Endothelial cell of umbilical vein (primary cell): Measurements from ENCODE around the gene DRC7. TPM values are rescaled to one million over a fixed set of nuclear protein-coding genes. Genes with fewer than 3 reads are reported as not detected.

Source experiments
- BruUV-seq: library from RNA; stranded (reverse); fragments of 400-500 nt; replicated peaks from 2 replicates; lab custom pipeline; 2021; lab: Mats Ljungman, UMichigan
- CTCF ChIA-PET: fragments of 300-600, 350-600 bp; sonication (Branson Sonifier 250); formaldehyde crosslinking; loops from one replicate; lab custom pipeline; 2021; ENCODE audit warnings: antibody characterized with exemption, inconsistent platforms; lab: Charles Lee
- POLR2A ChIA-PET: fragments of 300-600, 350-600 bp; sonication (Branson Sonifier 250); formaldehyde crosslinking; loops from one replicate; lab custom pipeline; 2021; ENCODE audit warnings: antibody characterized with exemption, inconsistent platforms; lab: Charles Lee
- DNase-seq: peaks from one replicate; pipeline ENCODE4 v3.0.0-alpha.2; 2011; ENCODE audit warnings: low read depth, low spot score
- FAIRE-seq: peaks from 2 replicates; lab custom pipeline; 2011; peaks lifted over from hg19 to GRCh38; lab: Jason Lieb, UNC
- H2AFZ ChIP-seq: 2 replicates; pipeline ENCODE4 v1.6.0; 2012; ENCODE audit warnings: low read depth, low read length, control low read depth, inconsistent platforms
- H3K27ac ChIP-seq: 2 replicates; pipeline ENCODE4 v1.5.1; 2011; ENCODE audit warnings: low read depth, mild to moderate bottlenecking, control low read depth, low read length, moderate library complexity; ENCODE audit not compliant: insufficient read depth
- H3K27me3 ChIP-seq, 2 experiments: 2 replicates each; pipeline versions ENCODE4 v1.6.0 to v1.6.1; 2011; ENCODE audit warnings: low read length in 2 of 2, mixed read lengths in 1 of 2; ENCODE audit not compliant: control insufficient read depth in 2 of 2, insufficient read depth in 2 of 2
- H3K36me3 ChIP-seq, 2 experiments: 2 replicates in 1 of 2; 3 replicates in 1 of 2; pipeline ENCODE4 v1.5.1; 2011; ENCODE audit warnings: low read length in 2 of 2, mild to moderate bottlenecking in 1 of 2, moderate library complexity in 1 of 2; ENCODE audit not compliant: control insufficient read depth in 2 of 2, insufficient read depth in 2 of 2; ENCODE audit errors: extremely low read depth in 1 of 2
- H3K4me1 ChIP-seq: 3 replicates; pipeline ENCODE4 v1.5.1; 2011; ENCODE audit warnings: mild to moderate bottlenecking, low read length; ENCODE audit not compliant: control insufficient read depth, insufficient read depth; ENCODE audit errors: extremely low read depth
- H3K4me2 ChIP-seq: 2 replicates; pipeline ENCODE4 v1.6.1; 2011; ENCODE audit warnings: low read length, control low read depth, mixed read lengths; ENCODE audit not compliant: insufficient read depth
- H3K4me3 ChIP-seq, 3 experiments: fragments of 200-600 bp in 1 of 3; sonication (generic), shearing (Covaris generic) in 1 of 3; replicated peaks in 1 of 3; 2 replicates each; pipeline ENCODE4 v1.5.1; 2011 to 2016; ENCODE audit warnings: control low read depth in 3 of 3, low read length in 3 of 3, mild to moderate bottlenecking in 2 of 3, inconsistent platforms in 1 of 3, low read depth in 1 of 3, moderate library complexity in 1 of 3; ENCODE audit not compliant: insufficient read depth in 1 of 3
- H3K79me2 ChIP-seq: 2 replicates; pipeline ENCODE4 v1.6.0; 2012; ENCODE audit warnings: low read length, inconsistent platforms; ENCODE audit not compliant: control insufficient read depth, insufficient read depth
- H3K9ac ChIP-seq: replicated peaks from 2 replicates; pipeline ENCODE3; 2011; ENCODE audit warnings: low read length, control low read depth; ENCODE audit not compliant: insufficient read depth; ENCODE audit errors: extremely low read depth
- H3K9me1 ChIP-seq: replicated peaks from 3 replicates; pipeline ENCODE4 v1.6.0; 2011; ENCODE audit warnings: mild to moderate bottlenecking, low read length; ENCODE audit not compliant: control insufficient read depth, insufficient read depth; ENCODE audit errors: extremely low read depth
- H3K9me3 ChIP-seq: replicated peaks from 2 replicates; pipeline ENCODE4 v1.5.1; 2012; ENCODE audit warnings: low read length, inconsistent platforms; ENCODE audit not compliant: control insufficient read depth, insufficient read depth
- H4K20me1 ChIP-seq: replicated peaks from 2 replicates; pipeline ENCODE3; 2011; ENCODE audit warnings: mild to moderate bottlenecking, low read length; ENCODE audit not compliant: control insufficient read depth, insufficient read depth; ENCODE audit errors: extremely low read depth
- EZH2 ChIP-seq: IDR thresholded peaks from 2 replicates; pipeline ENCODE4 v1.6.1; 2012; ENCODE audit warnings: borderline replicate concordance, low read depth, mild to moderate bottlenecking, moderate library complexity, low read length, inconsistent platforms; ENCODE audit not compliant: severe bottlenecking
- FOS ChIP-seq: IDR thresholded peaks from 2 replicates; pipeline ENCODE4 v1.6.1; 2011; ENCODE audit warnings: mild to moderate bottlenecking, low read length, moderate library complexity, borderline replicate concordance; ENCODE audit not compliant: insufficient read depth
- GATA2 ChIP-seq: IDR thresholded peaks from 2 replicates; pipeline ENCODE4 v1.7.0; 2011; ENCODE audit warnings: low read depth, mild to moderate bottlenecking, moderate library complexity, mixed read lengths, low read length; ENCODE audit not compliant: insufficient read length, insufficient read depth
- JUN ChIP-seq: IDR thresholded peaks from 2 replicates; pipeline ENCODE4 v1.6.1; 2011; ENCODE audit warnings: borderline replicate concordance, low read depth; ENCODE audit not compliant: insufficient read length, insufficient read depth
- MAX ChIP-seq: IDR thresholded peaks from 2 replicates; pipeline ENCODE4 v1.6.1; 2011; ENCODE audit not compliant: insufficient read depth, insufficient read length
- MYC ChIP-seq: IDR thresholded peaks from one replicate; pipeline ENCODE4 v1.6.1; 2011; ENCODE audit warnings: mild to moderate bottlenecking, low read depth, low read length
- POLR2A ChIP-seq: IDR thresholded peaks from 2 replicates; pipeline ENCODE4 v1.6.1; 2012; ENCODE audit warnings: low read depth, mild to moderate bottlenecking, control low read depth, low read length
- POLR2AphosphoS5 ChIP-seq: IDR thresholded peaks from 2 replicates; pipeline ENCODE4 v1.6.1; 2012; ENCODE audit warnings: low read depth, mild to moderate bottlenecking, control low read depth, low read length, moderate library complexity; ENCODE audit not compliant: insufficient read depth
- dilution Hi-C: fragments of 300-500 bp; cut with MboI; formaldehyde crosslinking; loops from one replicate; pipeline ENCODE4 v1.15.0; 2019; ENCODE audit warnings: low sequenced_read_pairs; ENCODE audit not compliant: extremely low pct_ligation_motif_present
- intact Hi-C: fragments of 100-400 bp; cut with micrococcal nuclease; formaldehyde crosslinking; loops from one replicate; pipeline ENCODE4 v1.10.0; 2022
- polyA plus RNA-seq, 4 experiments: library from polyadenylated mRNA; depleted of rRNA in 3 of 4; stranded (reverse) in 3 of 4; unstranded in 1 of 4; fragments of >200 nt; gene quantifications; 2 replicates each; pipeline versions ENCODE4 v1.2.1 to v1.2.3, GENCODE V29; 2011 to 2012; ENCODE audit warnings: missing spikeins in 1 of 4
- total RNA-seq: library from RNA; stranded (reverse); gene quantifications from 2 replicates; pipeline ENCODE4 v1.2.3, GENCODE V29; 2021
- TF ChIP-seq, protein P1 (sequence below), 2 donors: IDR thresholded peaks; 1 replicate in 1 of 2; 2 replicates in 1 of 2; pipeline ENCODE4 v1.5.1; 2011; ENCODE audit warnings: low read length in 2 of 2, mild to moderate bottlenecking in 2 of 2, moderate library complexity in 2 of 2, control low read depth in 1 of 2, inconsistent platforms in 1 of 2, low read depth in 1 of 2; ENCODE audit not compliant: insufficient read depth in 1 of 2; ENCODE audit errors: extremely low read depth in 1 of 2

DRC7 gene
- total and polyA plus RNA-seq, 2 donors (not counting 3 experiments of a cell fraction or from before 2014, with no cell fraction given) = 0.13 to 0.77 TPM

DNA sequence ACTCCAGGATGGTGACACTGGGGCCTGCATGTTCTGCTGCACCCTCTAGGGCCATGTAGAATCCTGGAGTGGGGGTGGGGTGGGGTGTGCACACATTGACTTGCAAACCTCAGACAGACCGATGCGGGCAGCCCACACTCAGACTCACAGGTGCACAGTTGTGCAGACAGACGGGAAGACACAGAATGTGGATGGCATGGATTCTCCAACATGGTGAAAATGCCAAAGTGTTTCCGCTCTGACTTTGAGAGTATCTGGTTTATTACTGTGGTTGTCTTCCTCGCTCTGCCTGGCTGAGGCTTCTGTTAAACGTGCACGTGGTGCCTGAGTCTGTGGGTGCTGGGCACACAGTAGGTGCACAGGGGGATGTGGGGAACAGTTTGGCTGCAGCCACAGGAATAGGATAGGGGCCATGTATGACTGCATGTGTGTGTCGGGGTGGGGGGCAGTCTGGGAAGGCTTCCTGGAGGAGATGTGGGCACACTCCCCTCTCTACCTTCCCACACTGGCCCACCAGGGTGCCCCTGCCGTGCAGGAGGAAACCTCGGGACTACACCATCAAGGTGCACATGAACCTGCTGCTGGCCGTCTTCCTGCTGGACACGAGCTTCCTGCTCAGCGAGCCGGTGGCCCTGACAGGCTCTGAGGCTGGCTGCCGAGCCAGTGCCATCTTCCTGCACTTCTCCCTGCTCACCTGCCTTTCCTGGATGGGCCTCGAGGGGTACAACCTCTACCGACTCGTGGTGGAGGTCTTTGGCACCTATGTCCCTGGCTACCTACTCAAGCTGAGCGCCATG is 35.5 kb upstream of the DRC7 start:
- DNase-seq (no peak), FAIRE-seq (no peak)
- Histone ChIP-seq H3K27ac (no peak overlapping the region), H3K9me3 (no peaks in the 10 kb centered on the region), H3K79me2 (no peaks in the 10 kb centered on the region), H3K36me3 (peaks cover 2 to 3% of the 10 kb centered on the region in 2 experiments), H2AFZ (no peak overlapping the region), H4K20me1 (no peaks in the 10 kb centered on the region), H3K4me2 (no peak overlapping the region), H3K4me3 (no peak overlapping the region), H3K4me1 (peaks cover 13% of the 10 kb centered on the region), H3K9me1 (no peaks in the 10 kb centered on the region), H3K27me3 (no peaks in the 10 kb centered on the region), H3K9ac (no peak overlapping the region)
- dilution Hi-C loops (no loop called here), intact Hi-C loops (no loop called here)
- POLR2A ChIA-PET = no interaction called here
- TF ChIP-seq POLR2AphosphoS5 (no peak), FOS (no peak), MYC (no peak), GATA2 (no peak), EZH2 (no peak), MAX (no peak), JUN (no peak), POLR2A (no peak)
- TF ChIP-seq, protein P1, sequence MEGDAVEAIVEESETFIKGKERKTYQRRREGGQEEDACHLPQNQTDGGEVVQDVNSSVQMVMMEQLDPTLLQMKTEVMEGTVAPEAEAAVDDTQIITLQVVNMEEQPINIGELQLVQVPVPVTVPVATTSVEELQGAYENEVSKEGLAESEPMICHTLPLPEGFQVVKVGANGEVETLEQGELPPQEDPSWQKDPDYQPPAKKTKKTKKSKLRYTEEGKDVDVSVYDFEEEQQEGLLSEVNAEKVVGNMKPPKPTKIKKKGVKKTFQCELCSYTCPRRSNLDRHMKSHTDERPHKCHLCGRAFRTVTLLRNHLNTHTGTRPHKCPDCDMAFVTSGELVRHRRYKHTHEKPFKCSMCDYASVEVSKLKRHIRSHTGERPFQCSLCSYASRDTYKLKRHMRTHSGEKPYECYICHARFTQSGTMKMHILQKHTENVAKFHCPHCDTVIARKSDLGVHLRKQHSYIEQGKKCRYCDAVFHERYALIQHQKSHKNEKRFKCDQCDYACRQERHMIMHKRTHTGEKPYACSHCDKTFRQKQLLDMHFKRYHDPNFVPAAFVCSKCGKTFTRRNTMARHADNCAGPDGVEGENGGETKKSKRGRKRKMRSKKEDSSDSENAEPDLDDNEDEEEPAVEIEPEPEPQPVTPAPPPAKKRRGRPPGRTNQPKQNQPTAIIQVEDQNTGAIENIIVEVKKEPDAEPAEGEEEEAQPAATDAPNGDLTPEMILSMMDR (IDR thresholded peaks at IDR 0.05; ENCODE audit: extremely low read depth in 1 of 2, insufficient read depth in 1 of 2, low read depth in 1 of 2, low read length in 2 of 2) = no peak
- CTCF ChIA-PET = no interaction called here
- no TSS peak for BruUV-seq
